K562 (cell line): ENCODE measurements around the gene EEFSEC. TPM values are rescaled to one million over a fixed set of nuclear protein-coding genes. Genes with fewer than 3 reads are reported as not detected.
A peak's percentile ranks its signal among the peaks of the same experiment; 100 is the strongest.

Experiments used
- BCOR ChIP-seq: fragments of 450-650 bp; IDR thresholded peaks from 2 replicates; pipeline ENCODE4 v1.6.1; 2016
- DNMT1 ChIP-seq: fragments of 450-650 bp; IDR thresholded peaks from 2 replicates; pipeline ENCODE4 v1.6.1; 2016; ENCODE audit warnings: antibody characterized with exemption, mild to moderate bottlenecking
- JUND ChIP-seq, 2 experiments: IDR thresholded peaks; 2 replicates in 1 of 2; 3 replicates in 1 of 2; pipeline ENCODE4 v1.6.1; 2011; ENCODE audit warnings: borderline replicate concordance in 2 of 2, low read depth in 2 of 2, low read length in 2 of 2, improper control_type of control experiment in 1 of 2, missing biosample characterization in 1 of 2, missing genetic modification characterization in 1 of 2, missing genetic modification reagents in 1 of 2
- KLF1 ChIP-seq: fragments of 450-650 bp; IDR thresholded peaks from 2 replicates; pipeline ENCODE4 v1.6.1; 2016; ENCODE audit warnings: missing genetic modification characterization, missing compliant biosample characterization
- L3MBTL2 ChIP-seq: fragments of 450-650 bp; IDR thresholded peaks from 2 replicates; pipeline ENCODE4 v1.6.1; 2016; ENCODE audit warnings: mild to moderate bottlenecking, moderate library complexity
- MAFG ChIP-seq: fragments of 450-650 bp; conservative IDR thresholded peaks from 2 replicates; pipeline ENCODE4 v1.6.1; 2016; ENCODE audit warnings: missing genetic modification characterization, missing compliant biosample characterization
- RBM15 ChIP-seq: fragments of 200-400 bp; formaldehyde crosslinking; IDR thresholded peaks from 2 replicates; pipeline ENCODE4 v1.6.1; 2018; ENCODE audit warnings: mild to moderate bottlenecking, low read length, moderate library complexity; ENCODE audit not compliant: insufficient read depth
- SMAD4 ChIP-seq: fragments of 250-450 bp; sonication (Bioruptor Pico); conservative IDR thresholded peaks from 2 replicates; pipeline ENCODE4 v1.8.0; 2021; ENCODE audit warnings: inconsistent platforms, mild to moderate bottlenecking, moderate library complexity
- ZBTB34 ChIP-seq: fragments of 250-450 bp; sonication (Bioruptor Pico); IDR thresholded peaks from 2 replicates; pipeline ENCODE4 v1.8.0; 2021; ENCODE audit warnings: mild to moderate bottlenecking, moderate library complexity
- ZBTB40 ChIP-seq, 2 experiments: fragments of 450-650 bp in 1 of 2; sonication (generic) in 1 of 2; formaldehyde crosslinking in 1 of 2; IDR thresholded peaks; 2 replicates each; pipeline versions ENCODE4 v1.7.1 to v1.9.0; 2016 to 2022; ENCODE audit warnings: inconsistent platforms in 1 of 2, mild to moderate bottlenecking in 1 of 2, missing genetic modification reagents in 1 of 2
- ZKSCAN8 ChIP-seq: fragments of 200-800 bp; sonication (Bioruptor generic); IDR thresholded peaks from 2 replicates; pipeline ENCODE4 v1.6.1; 2016; ENCODE audit warnings: missing genetic modification characterization, missing compliant biosample characterization
- ZNF518B ChIP-seq: fragments of 250-450 bp; sonication (Bioruptor Pico); IDR thresholded peaks from 2 replicates; pipeline ENCODE4 v1.5.0; 2021; ENCODE audit warnings: mild to moderate bottlenecking, moderate library complexity
- ZNF644 ChIP-seq: fragments of 200-800 bp; sonication (Bioruptor generic); IDR thresholded peaks from 2 replicates; pipeline ENCODE4 v1.6.1; 2016; ENCODE audit warnings: low read depth, missing genetic modification characterization, missing compliant biosample characterization
- polyA plus RNA-seq, 8 experiments: library from polyadenylated mRNA; depleted of rRNA in 4 of 8; stranded (reverse) in 5 of 8; unstranded in 3 of 8; fragments of >200 nt; fragmentation: Nextera tagmentation in 2 of 8; fragmentation: Illumina TruSeq in 1 of 8; extraction: Ambion mirVana in 2 of 8; extraction: Trizol in 1 of 8; gene quantifications; 2 replicates each; pipeline versions ENCODE4 v1.2.1 to v1.2.3, GENCODE V29; 2011 to 2014; ENCODE audit warnings: inconsistent platforms in 1 of 8, missing spikeins in 1 of 8
- total RNA-seq, 7 experiments: library from RNA; depleted of rRNA in 6 of 7; stranded (reverse); fragments of >200 nt in 6 of 7; fragmentation: Illumina TruSeq in 2 of 7; extraction: Trizol in 2 of 7; gene quantifications; 2 replicates each; pipeline versions ENCODE4 v1.2.1 to v1.2.3, GENCODE V29; 2011 to 2021; ENCODE audit warnings: low replicate concordance in 1 of 7

Gene EEFSEC
- total and polyA plus RNA-seq, 9 of the 15 experiments (the other 6 are each of a cell fraction or from before 2014, with no cell fraction given) = 0.35 to 11.8 (median 7.7) TPM

- TF ChIP-seq ZBTB34 (no peak), ZKSCAN8 (CRISPR knock-in tag) (peak; percentile 56; the same call in 1 of the 2 replicates), ZBTB40 (IDR thresholded peaks at IDR 0.05) (peak; percentile 73), ZBTB40 (CRISPR knock-in tag; IDR thresholded peaks at IDR 0.05) (no peak), ZNF518B (CRISPR knock-in tag) (no peak), BCOR (no peak), ZNF644 (no peak), JUND (IDR thresholded peaks at IDR 0.05; ENCODE audit: borderline replicate concordance, low read depth, low read length) (no peak), JUND (tag; IDR thresholded peaks at IDR 0.05; ENCODE audit: borderline replicate concordance, low read depth, low read length) (peak; percentile 48; the same call in 1 of the 3 replicates), L3MBTL2 (peak; percentile 29; the same call in 1 of the 2 replicates), KLF1 (no peak), SMAD4 (CRISPR knock-in tag) (peak; percentile 30), DNMT1 (no peak), MAFG (tag) (0 out of 2 replicates have a peak, but pooled peaks have one; percentile 8), RBM15 (no peak)
These were observed 271.3 kb downstream of the EEFSEC start (continued) for GRCh38 chr3:128424508-128425069.
